ENCODE data around the gene FAM217A.
"Not testable (repeated sequence)": the region's sequence is repeated elsewhere in the genome, so short reads cannot be mapped to it uniquely, and the experiment has no call there.

FAM217A gene, protein sequence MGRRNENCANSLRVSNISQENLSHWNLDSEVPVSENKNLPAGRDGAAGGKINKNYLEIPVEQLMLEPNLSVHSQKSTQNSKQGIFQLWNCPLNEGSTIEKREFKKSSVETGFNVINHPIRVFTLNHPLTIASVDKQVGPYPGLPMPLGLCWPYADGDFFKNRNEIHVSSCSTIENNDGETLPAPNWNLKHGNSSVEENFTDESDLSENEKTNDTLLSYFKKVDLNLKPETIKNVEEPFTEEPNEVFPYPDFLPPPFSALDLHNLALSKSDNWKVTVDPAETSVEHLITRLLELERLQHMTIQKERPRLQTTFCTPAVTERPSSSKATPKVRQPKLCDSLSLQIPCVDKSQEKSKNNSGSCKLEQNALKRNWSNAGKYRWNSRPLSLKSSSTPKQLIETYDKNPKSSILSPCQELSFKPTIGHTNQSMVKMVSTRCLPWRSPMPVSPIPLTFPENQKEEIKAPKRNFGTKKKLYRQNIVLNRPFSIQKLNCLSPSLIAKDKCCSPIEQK

DNA sequence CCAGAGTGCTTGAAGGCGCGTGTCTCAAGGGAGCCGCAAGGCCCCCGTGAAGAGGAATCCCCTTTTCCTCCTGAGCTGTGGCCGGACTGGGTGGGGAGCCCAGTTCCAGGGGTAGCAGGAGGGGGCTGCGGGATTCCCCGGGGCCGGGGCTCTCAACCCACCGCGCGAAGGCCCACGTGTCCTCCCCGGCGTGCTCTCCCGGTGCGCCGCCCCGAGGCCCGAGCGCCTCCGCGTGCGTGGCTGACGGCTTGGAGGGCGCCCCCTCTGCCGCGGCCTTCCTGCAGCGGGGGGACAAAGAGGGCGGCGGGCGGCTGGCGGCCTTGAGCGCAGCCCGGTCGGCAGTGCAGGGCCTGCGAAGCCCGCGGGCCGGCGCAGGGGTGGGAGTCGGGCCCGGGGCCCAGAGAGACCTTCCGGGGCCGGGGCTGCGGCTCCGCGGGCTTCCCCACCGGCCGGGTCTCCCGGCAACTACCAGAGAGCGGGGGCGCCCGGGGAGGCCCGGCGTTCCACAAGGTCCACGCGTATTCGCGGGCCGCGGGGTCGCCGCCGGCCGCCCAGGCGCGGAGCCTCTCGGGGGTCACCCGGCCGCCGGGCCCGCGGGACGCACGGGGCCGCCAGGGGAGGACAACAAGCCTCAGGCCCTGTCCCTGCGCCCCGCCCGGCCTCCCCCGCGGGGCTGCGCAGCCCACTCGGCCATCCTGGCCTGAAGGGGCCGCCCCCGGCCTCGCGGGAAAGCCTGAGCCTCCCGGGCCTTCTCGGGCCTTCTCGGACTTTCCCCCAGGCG, at the start of gene FAM217A:
FAM217A (minus strand) TSS at position 447 of the 781 bp plus-strand sequence. CDS start 1,723 bp downstream, outside the sequence.
- no peak within 1 kb of the TSS for H3K27ac Mint-ChIP-seq
- no peaks in the 10 kb centered on the region for H3K9me3 Mint-ChIP-seq
- H3K36me3 Mint-ChIP-seq, result no peaks in the 10 kb centered on the region
- no peak for ATAC-seq (ENCODE audit: low read depth)
- no peaks in the 10 kb centered on the region for H3K4me1 Mint-ChIP-seq
- no peak within 1 kb of the TSS for H3K4me3 Mint-ChIP-seq
- no peak for DNase-seq (ENCODE audit: low spot score in 2 of 2)
- H3K27me3 Mint-ChIP-seq, result peaks cover 4% of the 10 kb centered on the region

- Mint-ChIP-seq H3K4me3 (no peak overlapping the region), H3K27me3 (no peaks in the 10 kb centered on the region), H3K9me3 (no peaks in the 10 kb centered on the region), H3K4me1 (no peaks in the 10 kb centered on the region), H3K36me3 (peaks cover 50% of the 10 kb centered on the region), H3K27ac (no peak overlapping the region)
- ATAC-seq (ENCODE audit: low read depth), result no peak
- DNase-seq (ENCODE audit: low spot score in 2 of 2), result no peak
Observed at GRCh38 chr6:4128072-4128471, 49.1 kb upstream of the FAM217A start.

- peaks cover 45% of the 10 kb centered on the region for H3K36me3 Mint-ChIP-seq
- H3K27me3 Mint-ChIP-seq, result no peaks in the 10 kb centered on the region
- ATAC-seq (ENCODE audit: low read depth) (no peak), DNase-seq (ENCODE audit: low spot score in 2 of 2) (no peak)
- peaks cover 2% of the 10 kb centered on the region for H3K9me3 Mint-ChIP-seq
- no peak overlapping the region for H3K4me3 Mint-ChIP-seq
- no peak overlapping the region for H3K27ac Mint-ChIP-seq
- no peaks in the 10 kb centered on the region for H3K4me1 Mint-ChIP-seq
Observed at GRCh38 chr6:4125933-4126864, 47.3 kb upstream of the FAM217A start.

GRCh38 chr6:4125500-4125899, 46.6 kb upstream of the FAM217A start:
- peaks cover 2% of the 10 kb centered on the region for H3K9me3 Mint-ChIP-seq
- H3K27me3 Mint-ChIP-seq, result no peaks in the 10 kb centered on the region
- H3K4me3 Mint-ChIP-seq, result no peak overlapping the region
- peaks cover 49% of the 10 kb centered on the region for H3K36me3 Mint-ChIP-seq
- H3K27ac Mint-ChIP-seq, result no peak overlapping the region
- DNase-seq (ENCODE audit: low spot score in 2 of 2) (no peak), ATAC-seq (ENCODE audit: low read depth) (no peak)
- H3K4me1 Mint-ChIP-seq, result no peaks in the 10 kb centered on the region

GRCh38 chr6:4124351-4124750, 45.4 kb upstream of the FAM217A start:
- Mint-ChIP-seq H3K4me1 (no peaks in the 10 kb centered on the region), H3K4me3 (no peak overlapping the region), H3K27me3 (no peaks in the 10 kb centered on the region), H3K27ac (no peak overlapping the region), H3K9me3 (peaks cover 2% of the 10 kb centered on the region), H3K36me3 (peaks cover 50% of the 10 kb centered on the region)
- ATAC-seq (ENCODE audit: low read depth) (no peak), DNase-seq (ENCODE audit: low spot score in 2 of 2) (no peak)

- Mint-ChIP-seq H3K4me3 (no peak overlapping the region), H3K4me1 (no peaks in the 10 kb centered on the region), H3K27ac (no peak overlapping the region), H3K9me3 (peaks cover 15% of the 10 kb centered on the region), H3K36me3 (peaks cover 47% of the 10 kb centered on the region), H3K27me3 (peaks cover 1% of the 10 kb centered on the region)
- DNase-seq (ENCODE audit: low spot score in 2 of 2) (no peak), ATAC-seq (ENCODE audit: low read depth) (no peak)
Observed at GRCh38 chr6:4115741-4116140, 36.8 kb upstream of the FAM217A start.

GRCh38 chr6:4114123-4114522, 35.2 kb upstream of the FAM217A start:
- no peak for ATAC-seq (ENCODE audit: low read depth)
- DNase-seq (ENCODE audit: low spot score in 2 of 2), result no peak
- H3K4me1 Mint-ChIP-seq, result no peaks in the 10 kb centered on the region
- H3K36me3 Mint-ChIP-seq, result peaks cover 39% of the 10 kb centered on the region
- no peak overlapping the region for H3K4me3 Mint-ChIP-seq
- H3K27me3 Mint-ChIP-seq, result peaks cover 1% of the 10 kb centered on the region
- peaks cover 15% of the 10 kb centered on the region for H3K9me3 Mint-ChIP-seq
- no peak overlapping the region for H3K27ac Mint-ChIP-seq

DNA sequence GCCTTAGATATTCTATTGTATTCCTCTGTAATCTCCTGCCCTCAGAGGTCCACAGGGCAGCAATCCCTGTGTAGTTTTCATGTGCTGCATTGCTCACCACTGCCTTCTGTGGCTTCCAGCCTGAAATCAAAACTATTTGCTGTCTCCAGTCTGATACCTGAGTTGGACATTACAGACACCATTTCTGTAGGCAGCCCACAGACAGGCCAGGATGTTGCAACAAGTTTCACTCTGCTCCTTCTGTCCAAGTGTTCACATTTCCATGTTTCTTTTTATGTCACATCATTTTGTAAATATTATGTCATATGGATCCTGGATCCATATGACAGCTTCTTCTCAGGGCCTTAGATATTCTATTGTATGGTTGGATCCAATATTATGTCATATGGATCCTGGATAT, 34.7 kb upstream of the FAM217A start:
- DNase-seq (ENCODE audit: low spot score in 2 of 2) (no peak), ATAC-seq (ENCODE audit: low read depth) (no peak)
- Mint-ChIP-seq H3K9me3 (peaks cover 15% of the 10 kb centered on the region), H3K27me3 (peaks cover 1% of the 10 kb centered on the region), H3K27ac (no peak overlapping the region), H3K4me1 (no peaks in the 10 kb centered on the region), H3K36me3 (peaks cover 39% of the 10 kb centered on the region), H3K4me3 (no peak overlapping the region)

DNA sequence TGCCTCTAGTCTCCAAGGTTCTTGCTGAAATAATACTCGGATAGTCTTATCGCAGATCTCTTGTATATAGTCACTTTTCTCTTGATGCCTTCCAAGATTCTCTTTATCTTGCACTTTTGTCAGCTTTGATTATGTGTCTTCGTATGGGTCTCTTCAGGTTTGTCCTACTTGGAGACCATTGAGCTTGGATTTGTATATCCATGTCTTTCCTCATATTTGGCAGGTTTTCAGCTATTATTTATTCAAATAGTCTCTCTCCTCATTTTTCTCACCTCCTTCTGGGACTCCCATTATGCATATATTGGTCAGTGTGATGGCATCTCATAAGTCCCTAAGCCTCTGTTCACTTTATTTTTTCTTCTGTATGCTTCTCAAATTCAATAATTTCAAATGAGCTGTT, 33.4 kb upstream of the FAM217A start:
- DNase-seq (ENCODE audit: low spot score in 2 of 2), result no peak
- no peak for ATAC-seq (ENCODE audit: low read depth)
- H3K9me3 Mint-ChIP-seq, result peaks cover 15% of the 10 kb centered on the region
- no peak overlapping the region for H3K4me3 Mint-ChIP-seq
- peaks cover 32% of the 10 kb centered on the region for H3K36me3 Mint-ChIP-seq
- H3K4me1 Mint-ChIP-seq, result no peaks in the 10 kb centered on the region
- no peak overlapping the region for H3K27ac Mint-ChIP-seq
- peaks cover 1% of the 10 kb centered on the region for H3K27me3 Mint-ChIP-seq

- ATAC-seq (ENCODE audit: low read depth); H3K4me3 Mint-ChIP-seq: not testable (repeated sequence)
Observed at GRCh38 chr6:4109363-4109815, 30.5 kb upstream of the FAM217A start.

DNA sequence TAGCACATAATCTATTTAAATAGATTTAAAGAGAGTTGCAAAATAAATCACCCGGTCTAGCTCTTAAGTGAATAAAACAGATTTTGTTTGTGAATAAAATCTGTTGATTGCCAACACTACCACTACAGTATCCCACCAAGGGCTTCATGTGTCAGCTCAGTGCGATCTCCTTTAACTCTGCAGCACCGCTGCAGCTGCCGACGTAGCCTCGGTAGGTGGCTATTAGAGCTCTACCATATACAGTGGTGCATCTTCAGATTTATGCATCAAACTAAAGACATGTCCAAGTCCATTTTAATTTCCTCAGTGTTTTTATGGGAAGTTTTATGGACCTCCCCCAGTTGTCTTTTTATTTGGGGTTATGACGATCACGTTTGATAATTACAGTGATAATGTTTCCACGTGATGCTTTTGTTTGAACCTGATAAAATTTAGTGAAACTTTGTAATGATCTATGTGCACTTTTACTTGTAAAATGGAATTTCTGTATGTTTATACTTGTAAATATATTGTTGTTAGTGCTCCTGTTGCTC, 29.7 kb upstream of the FAM217A start:
- Mint-ChIP-seq H3K9me3 (peaks cover 9% of the 10 kb centered on the region), H3K27ac (no peak overlapping the region), H3K27me3 (peaks cover 3% of the 10 kb centered on the region), H3K36me3 (peaks cover 6% of the 10 kb centered on the region), H3K4me1 (no peaks in the 10 kb centered on the region), H3K4me3 (no peak overlapping the region)
- ATAC-seq (ENCODE audit: low read depth), result no peak
- DNase-seq (ENCODE audit: low spot score in 2 of 2), result no peak

More at GRCh38 chr6:4109363-4109815, 30.5 kb upstream of the FAM217A start:
- not testable (repeated sequence) for H3K4me1 Mint-ChIP-seq; H3K36me3 Mint-ChIP-seq; H3K27me3 Mint-ChIP-seq; H3K27ac Mint-ChIP-seq; DNase-seq (ENCODE audit: low spot score in 2 of 2)
- peaks cover 13% of the 10 kb centered on the region for H3K9me3 Mint-ChIP-seq

- Mint-ChIP-seq H3K27ac (no peak overlapping the region), H3K4me3 (no peak overlapping the region), H3K4me1 (no peaks in the 10 kb centered on the region), H3K27me3 (peaks cover 3% of the 10 kb centered on the region), H3K36me3 (peaks cover 4% of the 10 kb centered on the region), H3K9me3 (peaks cover 7% of the 10 kb centered on the region)
- ATAC-seq (ENCODE audit: low read depth), result no peak
- DNase-seq (ENCODE audit: low spot score in 2 of 2), result no peak
Observed at GRCh38 chr6:4107873-4108272, 28.9 kb upstream of the FAM217A start.

GRCh38 chr6:4105980-4106536, 27.1 kb upstream of the FAM217A start:
- Mint-ChIP-seq H3K4me3 (no peak overlapping the region), H3K36me3 (no peaks in the 10 kb centered on the region), H3K27me3 (peaks cover 2% of the 10 kb centered on the region), H3K9me3 (no peaks in the 10 kb centered on the region), H3K4me1 (no peaks in the 10 kb centered on the region), H3K27ac (no peak overlapping the region)
- ATAC-seq (ENCODE audit: low read depth) (no peak), DNase-seq (ENCODE audit: low spot score in 2 of 2) (no peak)
